Myocyte (in vitro differentiated cells): ENCODE measurements around the gene FOXD4L1. TPM values are rescaled to one million over a fixed set of nuclear protein-coding genes. Genes with fewer than 3 reads are reported as not detected.
"Not testable (repeated sequence)": the region's sequence is repeated elsewhere in the genome, so short reads cannot be mapped to it uniquely, and the experiment has no call there.

Source experiments
- DNase-seq: peaks from one replicate; pipeline ENCODE4 v3.0.0-alpha.2; 2012; ENCODE audit warnings: low read depth
- polyA plus RNA-seq: library from polyadenylated mRNA; unstranded; fragments of >200 nt; gene quantifications from one replicate; pipeline ENCODE4 v1.2.1, GENCODE V29; 2012; ENCODE audit warnings: missing spikeins
- total RNA-seq: library from RNA; depleted of rRNA; stranded (reverse); fragments of >200 nt; gene quantifications from 2 replicates; pipeline ENCODE4 v1.2.3, GENCODE V29; 2014

FOXD4L1 gene
- 0.26 and 0.43 TPM in 2 replicates for total RNA-seq
- 0.14 TPM for polyA plus RNA-seq

DNA sequence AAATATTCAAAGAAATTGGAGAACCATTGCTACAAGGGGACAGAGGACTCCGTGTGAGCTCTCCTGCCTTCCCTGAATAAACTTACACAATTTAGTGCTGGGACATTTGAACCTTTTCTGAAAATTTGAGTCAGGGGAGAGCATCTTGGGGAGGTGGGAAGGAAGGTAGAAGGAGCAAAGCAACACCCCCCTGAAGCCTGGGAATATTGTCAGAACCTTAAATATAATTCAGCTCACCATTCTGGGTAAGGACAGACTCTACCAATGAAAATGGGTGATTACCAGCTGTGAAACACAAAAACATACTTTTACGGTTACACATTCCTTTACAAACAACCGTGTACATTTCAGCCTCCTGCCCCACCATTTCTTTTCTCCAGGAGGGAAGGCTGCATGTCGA is at the start of gene FOXD4L1:
Gene FOXD4L1, plus strand, starts transcription at position 301 of the 400 bp plus-strand sequence. CDS start 592 bp downstream, outside the sequence.
- DNase-seq: not testable (repeated sequence)

DNA sequence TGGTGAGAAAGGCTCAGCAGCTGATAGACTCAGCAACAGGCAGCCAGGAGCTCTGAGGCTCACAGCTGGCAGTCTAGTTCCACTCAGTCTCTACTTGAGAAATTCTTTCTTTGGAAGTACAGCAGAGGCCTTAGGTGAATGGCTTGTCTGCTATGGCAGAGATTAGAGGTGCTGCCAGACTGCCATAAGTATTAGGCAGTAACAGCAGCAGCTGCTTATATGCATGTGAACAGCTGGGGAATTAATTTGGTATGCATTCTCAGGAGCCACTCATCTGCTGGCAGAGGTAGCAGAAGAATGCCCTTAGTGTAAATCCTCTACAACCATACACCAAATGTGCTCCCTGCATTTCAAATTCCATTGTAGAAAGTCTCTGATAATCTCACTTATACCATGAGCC is 32.7 kb upstream of the FOXD4L1 start:
- peak; percentile 0 for DNase-seq

DNA sequence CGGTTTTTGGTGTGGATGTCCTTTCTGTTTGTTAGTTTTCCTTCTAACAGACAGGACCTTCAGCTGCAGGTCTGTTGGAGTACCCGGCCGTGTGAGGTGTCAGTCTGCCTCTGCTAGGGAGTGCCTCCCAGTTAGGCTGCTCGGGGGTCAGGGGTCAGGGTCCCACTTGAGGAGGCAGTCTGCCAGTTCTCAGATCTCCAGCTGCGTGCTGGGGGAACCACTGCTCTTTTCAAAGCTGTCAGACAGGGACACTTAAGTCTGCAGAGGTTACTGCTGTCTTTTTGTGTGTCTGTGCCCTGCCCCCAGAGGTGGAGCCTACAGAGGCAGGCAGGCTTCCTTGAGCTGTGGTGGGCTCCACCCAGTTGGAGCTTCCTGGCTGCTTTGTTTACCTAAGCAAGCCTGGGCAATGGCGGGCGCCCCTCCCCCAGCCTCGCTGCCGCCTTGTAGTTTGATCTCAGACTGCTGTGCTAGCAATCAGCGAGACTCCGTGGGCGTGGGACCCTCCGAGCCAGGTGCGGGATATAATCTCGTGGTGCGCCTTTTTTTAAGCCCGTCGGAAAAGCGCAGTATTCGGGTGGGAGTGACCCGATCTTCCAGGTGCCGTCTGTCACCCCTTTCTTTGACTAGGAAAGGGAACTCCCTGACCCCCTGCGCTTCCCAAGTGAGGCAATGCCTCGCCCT is 21.6 kb upstream of the FOXD4L1 start:
- not testable (repeated sequence) for DNase-seq

DNA sequence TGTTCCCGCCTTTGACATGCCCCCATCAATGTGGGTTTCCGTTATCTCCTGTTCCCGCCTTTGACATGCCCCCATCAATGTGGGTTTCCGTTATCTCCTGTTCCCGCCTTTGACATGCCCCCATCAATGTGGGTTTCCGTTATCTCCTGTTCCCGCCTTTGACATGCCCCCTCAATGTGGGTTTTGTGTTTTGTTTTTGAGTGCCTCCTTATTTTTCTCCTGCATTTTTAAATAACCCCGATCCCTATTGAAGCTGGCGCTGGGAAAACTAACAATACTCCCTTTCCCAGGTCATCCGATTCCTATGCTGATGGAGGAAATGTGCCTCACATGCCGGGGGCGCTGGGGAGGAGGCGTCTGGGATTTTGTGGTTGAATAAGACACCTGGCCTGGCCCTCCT is 1.9 kb upstream of the FOXD4L1 start:
- not testable (repeated sequence) for DNase-seq

DNA sequence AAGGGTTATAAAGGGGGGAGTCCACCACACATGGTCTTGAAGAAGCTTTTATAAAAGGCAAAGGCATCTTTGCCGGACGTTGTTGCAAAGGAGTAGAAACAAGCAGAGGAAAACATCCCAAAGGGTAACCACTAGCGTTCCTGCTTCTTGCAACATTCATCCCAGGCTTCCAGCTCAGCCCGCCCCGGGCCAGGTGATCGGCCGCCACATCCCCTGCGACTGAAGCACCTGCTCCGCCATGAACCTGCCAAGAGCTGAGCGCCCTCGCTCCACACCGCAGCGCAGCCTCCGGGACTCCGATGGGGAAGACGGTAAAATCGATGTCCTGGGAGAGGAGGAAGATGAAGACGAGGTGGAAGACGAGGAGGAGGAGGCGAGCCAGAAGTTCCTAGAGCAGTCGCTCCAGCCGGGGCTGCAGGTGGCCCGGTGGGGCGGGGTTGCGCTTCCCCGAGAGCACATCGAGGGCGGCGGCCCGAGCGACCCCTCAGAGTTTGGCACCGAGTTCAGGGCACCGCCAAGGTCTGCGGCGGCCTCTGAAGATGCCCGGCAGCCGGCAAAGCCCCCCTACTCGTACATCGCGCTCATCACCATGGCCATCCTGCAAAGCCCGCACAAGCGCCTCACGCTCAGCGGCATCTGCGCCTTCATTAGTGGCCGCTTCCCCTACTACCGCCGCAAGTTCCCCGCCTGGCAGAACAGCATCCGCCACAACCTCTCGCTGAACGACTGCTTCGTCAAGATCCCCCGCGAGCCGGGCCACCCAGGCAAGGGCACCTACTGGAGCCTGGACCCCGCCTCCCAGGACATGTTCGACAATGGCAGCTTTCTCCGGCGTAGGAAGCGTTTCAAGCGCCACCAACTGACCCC is 787 bp downstream of the FOXD4L1 start:
- DNase-seq: not testable (repeated sequence)

DNA sequence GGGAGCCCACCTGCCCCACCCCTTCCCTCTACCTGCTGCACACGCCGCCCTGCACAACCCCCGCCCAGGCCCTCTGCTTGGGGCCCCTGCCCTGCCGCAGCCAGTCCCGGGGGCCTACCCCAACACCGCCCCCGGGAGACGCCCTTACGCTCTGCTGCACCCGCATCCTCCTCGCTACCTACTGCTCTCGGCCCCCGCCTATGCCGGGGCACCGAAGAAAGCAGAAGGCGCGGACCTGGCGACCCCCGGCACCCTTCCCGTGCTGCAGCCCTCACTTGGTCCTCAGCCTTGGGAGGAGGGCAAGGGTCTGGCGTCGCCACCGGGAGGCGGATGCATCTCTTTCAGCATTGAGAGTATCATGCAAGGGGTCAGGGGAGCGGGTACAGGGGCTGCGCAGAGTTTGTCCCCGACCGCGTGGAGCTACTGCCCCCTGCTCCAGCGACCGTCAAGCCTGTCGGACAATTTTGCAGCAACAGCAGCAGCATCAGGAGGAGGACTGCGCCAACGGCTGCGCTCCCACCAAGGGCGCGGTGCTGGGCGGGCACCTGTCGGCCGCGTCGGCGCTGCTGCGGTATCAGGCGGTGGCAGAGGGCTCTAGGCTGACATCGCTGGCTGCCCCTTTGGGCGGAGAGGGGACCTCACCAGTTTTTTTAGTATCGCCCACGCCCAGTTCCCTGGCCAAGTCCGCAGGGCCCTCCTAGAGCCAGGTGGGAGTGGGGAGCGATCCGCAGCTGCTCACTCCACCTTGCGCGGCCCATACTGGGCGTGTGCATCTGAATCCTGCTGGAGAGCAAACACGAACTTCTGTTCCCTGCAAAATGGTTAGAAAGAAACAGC is 1.6 kb downstream of the FOXD4L1 start:
- DNase-seq: not testable (repeated sequence)

DNA sequence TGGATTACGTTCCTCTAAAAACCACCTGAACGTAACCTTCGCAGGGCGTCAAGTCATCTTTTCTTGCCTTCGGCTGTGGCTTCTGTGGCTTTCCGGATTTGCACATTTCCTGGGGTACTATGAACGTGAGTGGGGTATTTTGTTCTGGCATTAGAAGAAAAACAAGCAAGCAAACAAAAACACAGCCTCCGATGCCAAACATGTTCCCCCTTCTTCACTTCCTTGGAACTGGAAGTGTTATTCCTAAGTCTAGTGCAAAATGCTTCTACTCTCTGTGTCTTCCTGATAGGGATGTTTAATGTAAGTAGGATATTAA is 2.2 kb downstream of the FOXD4L1 start:
- DNase-seq: not testable (repeated sequence)

DNA sequence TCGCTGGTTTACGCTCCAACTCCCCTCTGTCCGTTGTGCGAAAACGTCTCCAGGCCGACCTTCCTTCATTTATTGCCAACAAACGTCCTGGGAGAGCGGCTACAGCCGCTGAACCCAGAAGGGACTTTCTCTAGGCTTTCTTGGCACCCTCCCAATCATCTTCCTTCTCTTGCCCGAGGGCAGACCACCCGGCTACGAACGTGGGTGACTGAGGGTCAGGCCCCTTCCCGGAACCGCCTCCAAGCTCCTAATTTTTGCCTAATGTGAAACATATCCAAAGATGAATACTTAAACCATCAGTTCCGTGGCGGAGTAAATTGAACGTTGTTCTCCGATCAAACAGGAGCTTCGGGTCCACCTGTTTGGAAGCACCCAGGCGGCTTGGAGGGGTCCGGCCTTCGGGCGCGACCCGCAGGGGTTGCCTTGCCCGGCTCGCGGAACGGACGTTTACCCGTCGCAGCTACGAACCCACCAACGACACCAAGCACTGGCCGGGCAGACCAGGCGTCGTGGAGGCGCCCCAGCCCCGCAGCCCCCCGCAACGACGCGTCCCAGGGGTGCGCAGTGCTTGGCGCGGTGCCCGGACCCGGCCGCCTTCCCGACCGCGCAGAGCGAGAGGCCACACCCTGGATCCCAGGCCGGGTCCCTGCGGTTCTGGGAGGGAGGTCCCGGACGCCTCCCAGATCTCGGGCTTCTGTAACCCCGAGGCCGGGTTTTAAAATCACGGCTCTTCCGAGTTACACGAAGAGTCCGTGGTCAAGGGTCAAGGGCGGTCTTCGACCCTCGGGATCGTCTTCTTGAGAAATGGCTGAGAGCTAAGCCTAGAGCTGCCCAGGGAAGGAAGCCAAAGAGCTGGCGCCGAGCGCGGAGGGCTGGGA is 4.0 kb downstream of the FOXD4L1 start:
- DNase-seq: not testable (repeated sequence)

DNA sequence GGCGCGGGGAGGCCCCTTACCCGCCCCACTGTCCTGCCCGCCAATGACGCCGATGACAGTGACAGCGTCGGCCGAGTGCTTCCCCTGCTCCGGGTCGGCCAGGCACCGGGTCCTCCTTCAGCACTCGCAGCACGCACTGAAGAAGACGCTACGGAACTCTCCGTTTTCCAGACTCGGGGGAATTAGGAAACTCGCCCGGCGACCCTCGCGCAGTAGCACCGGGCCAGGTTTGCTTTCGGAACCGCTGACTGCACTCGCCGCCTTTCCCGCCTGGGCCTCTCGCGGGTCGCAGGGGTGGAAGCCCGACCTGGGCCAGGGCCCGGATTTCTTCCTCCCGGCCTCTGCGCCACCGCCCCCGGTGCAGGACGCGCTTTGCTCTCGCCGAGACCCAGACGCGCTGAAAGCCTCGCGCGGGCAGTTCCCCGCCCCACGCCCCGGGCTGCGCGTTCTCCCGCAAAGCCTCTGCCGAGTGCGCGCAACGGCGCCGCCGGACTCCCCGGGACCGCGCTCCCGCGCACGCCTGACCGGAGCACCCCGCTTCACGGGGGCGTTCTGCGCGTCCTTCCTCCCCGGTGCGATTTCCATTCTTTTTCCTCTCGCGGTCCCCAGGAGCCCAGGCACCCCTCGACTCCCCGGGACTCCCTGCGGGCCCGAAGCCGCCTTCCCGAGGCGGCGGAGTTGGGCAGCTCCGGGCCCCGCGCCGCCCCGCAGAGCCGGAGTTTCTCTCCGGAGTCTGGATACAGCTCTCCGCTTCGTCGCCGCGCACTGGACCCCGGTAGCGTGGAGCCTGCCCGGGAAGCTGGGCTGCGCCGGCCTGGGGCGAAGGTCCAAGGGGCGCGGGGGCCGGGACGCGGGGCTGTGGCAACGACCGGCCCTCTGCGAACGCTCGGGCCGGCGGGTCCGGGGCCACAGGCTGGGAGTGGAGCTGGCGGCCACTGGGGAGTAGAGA is 4.9 kb downstream of the FOXD4L1 start:
- DNase-seq: peak; percentile 57

DNA sequence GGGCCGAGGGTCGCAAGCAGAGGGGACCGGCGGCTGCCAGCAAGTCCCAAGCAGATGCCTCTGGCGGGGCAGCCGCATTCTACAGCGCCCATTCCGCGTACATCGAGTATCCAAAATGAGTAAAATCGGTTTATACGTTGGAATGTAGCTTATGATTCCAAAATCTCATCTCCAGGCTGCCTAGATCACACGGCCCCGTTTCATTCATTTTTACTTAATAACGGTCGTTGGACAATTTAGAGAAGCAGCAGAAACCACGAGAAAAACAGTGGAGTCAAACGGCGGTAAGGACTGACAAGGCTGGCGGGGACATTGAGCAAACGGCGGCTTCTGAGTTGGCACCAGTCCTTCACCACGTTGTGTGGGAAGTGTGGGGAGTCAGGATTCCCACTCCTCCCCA is 5.6 kb downstream of the FOXD4L1 start:
- peak; percentile 16 for DNase-seq

DNA sequence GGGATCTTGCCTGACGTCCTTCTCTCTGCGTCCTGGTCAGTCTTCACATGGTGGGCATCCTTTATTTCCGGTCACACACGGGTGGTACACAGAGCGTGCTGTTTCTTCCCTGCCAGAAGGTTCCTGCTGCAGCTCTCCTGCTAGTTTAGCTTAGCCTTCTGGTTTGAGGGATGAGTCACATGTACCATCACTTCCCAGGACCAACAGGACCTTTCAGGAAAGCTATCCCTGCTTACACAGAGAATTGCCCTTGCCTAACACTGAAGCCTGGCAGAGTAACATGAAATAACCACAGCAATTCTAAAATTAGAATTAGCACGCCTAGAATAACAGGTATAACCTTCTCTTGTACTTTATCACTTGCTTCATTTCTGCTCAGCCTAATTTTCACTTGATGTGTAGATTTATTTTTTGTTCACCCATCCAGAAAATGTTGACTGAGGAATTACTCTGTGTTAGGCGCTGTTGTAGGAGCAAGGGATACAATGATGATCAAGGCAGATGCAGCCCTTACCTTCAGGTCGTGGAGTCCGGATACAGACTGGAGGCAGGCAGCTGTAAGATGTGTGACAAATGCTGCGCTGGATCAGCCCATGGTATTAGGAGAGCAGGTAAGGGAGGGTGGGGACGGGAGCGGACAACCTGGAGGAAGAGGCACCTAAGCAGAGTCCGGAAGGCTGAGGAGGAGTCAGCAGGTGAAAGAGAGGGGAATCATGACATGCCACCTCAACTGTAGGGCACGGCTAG is 9.1 kb downstream of the FOXD4L1 start:
- not testable (repeated sequence) for DNase-seq

DNA sequence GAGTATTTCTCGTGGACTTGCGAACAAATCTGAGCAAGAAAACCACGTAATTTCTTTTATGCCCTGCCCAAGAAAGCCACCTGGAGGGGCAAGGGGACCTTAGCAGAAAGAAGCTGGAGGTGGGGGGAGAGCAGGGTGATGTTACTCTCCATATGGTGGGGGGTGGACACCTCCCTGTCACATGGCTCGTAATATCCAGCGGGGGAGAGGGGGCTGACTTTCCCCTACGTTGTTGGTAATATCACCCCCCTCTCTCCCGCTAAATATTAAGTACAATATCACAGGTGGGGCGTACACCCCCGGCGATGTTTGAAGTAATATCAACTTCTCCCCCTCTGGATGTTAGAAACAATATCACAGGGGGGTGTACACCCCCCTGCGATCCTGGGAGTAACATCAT is 9.7 kb downstream of the FOXD4L1 start:
- not testable (repeated sequence) for DNase-seq

DNA sequence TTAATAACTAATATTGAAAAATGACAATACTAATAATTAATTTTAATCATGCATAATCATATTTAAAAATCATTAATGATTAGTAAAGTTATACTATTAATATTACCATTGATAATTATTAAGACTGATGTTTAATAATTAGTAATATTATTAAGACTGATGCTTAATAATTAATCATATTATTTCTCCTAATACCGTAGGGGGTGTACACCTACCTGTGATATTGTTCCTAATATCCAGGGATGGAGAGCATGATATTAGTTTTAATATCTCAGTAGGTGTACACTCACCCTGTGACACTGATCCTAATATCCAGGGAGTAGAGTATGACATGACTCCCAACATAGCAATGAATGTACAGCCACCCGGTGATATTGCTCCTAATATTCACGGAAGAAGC is 12.4 kb downstream of the FOXD4L1 start:
- DNase-seq: not testable (repeated sequence)

DNA sequence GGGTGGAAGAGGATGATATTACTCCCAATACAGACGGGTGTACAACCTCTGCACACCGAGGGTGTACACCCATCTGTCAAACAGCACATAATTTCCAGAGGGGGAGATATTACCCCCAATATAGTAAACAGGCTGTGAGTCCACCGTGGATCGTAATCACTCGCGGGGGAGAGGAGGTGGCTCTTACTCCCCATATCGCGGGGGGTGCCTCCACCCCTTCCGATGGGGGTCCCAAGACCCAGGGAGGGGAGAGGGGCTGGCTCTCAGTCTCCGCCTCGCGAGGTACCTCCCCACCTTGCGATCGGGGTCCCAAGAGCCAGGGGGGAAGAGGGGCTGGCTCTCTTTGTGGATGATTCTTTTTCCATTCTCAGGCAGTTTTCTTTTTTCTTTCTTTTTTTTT is 13.4 kb downstream of the FOXD4L1 start:
- not testable (repeated sequence) for DNase-seq

DNA sequence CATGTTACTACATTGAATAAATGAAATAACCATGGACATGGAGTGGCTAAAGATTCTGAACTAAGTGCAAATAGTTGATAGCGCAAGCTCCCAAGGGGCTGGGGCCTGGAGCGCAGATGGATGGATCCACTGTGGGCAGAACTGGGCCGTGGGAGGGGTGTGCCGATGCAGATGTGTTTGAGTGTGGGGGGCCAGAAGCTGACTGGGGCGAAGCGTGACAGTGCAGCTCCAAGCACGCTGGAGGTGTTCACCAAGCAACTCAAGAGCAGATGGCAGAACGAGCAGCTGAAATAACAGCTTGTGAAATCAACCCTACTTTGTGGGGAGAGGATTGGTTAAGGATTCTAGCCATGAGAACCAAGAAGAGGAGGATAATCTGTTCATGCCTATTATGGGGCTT is 17.0 kb downstream of the FOXD4L1 start:
- DNase-seq: not testable (repeated sequence)

DNA sequence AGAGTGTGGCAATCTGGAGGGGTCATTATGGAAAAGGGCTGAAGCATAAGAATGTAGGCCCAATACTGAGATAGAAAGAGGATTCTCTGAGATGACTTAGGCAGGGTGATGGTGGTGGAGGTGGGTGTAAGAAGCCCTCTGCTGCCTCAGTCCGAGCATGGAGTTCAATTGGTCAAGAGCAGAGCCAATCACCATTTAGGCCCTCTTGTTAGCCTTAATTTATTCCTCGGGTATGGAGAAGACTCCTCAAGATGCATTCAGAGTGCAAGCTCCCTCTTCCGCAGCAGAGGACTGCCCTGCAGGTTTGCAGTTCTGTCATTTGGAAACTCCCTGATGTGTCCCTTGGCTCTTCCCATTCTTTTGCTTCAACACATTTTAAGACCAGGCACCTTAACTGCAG is 17.5 kb downstream of the FOXD4L1 start:
- not testable (repeated sequence) for DNase-seq

DNA sequence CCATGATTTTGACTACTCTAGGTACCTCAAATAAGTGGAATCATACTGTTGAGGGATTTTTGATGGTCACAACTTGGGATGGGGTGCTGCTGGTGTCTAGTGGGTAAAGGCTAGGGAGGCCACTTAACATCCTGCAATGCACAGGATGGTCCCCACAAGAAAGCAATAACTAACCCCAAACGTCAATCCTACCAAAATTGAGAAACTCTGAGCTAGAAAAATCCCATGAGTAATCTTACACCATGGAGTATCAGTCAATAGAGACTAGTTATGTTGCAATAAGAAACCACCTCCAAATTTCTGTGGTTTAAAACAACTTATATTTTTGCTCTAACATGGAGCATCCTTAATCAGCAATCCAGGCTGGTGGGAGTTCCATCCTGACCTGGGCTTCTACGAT is 18.6 kb downstream of the FOXD4L1 start:
- not testable (repeated sequence) for DNase-seq

DNA sequence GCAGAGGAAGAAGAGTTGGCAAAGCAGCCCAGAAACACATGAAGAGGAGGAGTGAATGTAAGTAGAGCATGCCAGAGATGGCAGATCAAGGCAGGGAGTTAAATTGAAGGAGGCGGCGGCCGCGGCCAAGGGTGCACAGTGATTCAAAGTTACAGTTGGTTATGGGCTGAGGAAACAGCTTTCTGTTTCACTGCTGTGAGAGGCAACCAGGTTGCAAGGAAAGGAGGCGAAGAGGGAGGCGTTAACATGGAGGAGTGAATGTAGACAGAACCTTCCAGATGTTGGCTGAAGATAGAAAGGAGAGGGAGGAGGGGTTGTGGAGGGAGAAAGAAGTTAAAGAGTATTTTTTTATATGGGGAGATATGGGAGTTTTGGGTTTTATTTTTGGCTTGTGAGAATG is 22.4 kb downstream of the FOXD4L1 start:
- not testable (repeated sequence) for DNase-seq

DNA sequence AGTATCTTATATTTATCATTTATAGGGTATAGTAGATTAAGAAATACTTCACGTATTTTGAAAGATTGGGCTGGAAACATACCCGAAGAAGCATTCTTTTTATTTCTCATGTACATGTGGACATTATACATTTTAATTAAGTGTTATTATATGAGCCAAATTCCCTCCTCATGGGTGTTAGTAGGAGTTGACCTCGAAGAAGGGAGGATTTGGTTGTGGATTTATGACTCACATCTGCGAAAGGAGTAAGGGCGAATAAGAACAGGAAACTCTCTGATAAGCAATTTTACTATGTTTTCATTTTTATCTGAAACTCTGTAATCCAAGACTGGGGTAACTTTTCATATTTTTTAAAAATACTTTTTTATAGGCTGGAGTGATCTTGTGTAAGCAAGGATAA is 23.0 kb downstream of the FOXD4L1 start:
- not testable (repeated sequence) for DNase-seq
